Measurements from ENCODE around the gene P4HA2.

The P4HA2 gene

DNA sequence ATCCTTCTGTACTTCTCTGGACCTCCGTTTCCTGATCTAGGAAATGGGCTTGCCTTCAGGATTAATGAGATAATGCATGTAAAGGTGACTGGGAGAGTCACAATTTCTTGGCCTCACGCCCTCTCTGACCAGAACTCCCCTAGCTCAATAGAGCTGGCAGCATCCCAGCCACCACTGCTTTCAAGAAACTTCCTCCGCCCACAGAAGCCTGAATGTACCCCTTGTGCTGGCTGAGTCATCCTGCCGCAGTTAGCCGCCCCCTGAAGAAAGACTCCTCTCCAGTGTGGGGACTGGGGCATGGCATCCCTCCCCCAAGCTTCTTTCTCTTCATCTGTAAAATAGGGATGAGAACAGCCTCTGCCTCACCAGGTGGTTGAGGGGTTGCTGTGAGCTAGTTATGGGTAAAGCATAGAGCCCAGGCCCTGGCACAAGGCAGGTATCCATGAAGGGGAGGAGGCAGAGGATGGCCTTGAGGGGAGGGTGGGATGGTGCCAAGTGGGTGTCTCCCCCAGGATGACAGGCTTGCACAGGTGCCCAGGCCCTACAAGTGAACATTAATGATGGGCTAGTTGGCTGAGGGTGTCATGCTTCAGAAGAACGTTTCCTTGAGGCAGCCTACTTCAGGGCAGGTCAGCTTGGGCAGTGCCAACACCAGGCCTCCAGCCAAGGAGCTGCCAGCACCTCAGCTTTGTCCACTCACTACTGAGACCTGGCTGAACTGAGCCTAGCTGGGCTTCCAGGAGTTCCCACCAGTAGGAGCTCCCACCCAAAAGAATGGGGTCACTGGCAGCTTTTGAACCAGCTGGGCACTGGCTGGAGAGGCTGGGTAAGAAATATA, 33.3 kb upstream of the P4HA2 start:
- Mint-ChIP-seq H3K4me3 (no peak overlapping the region), H3K27ac (peak overlapping the region in 1 of 2 donors; percentile 14), H3K9me3 (no peaks in the 10 kb centered on the region), H3K4me1 (ENCODE audit: low read depth in 2 of 2) (no peaks in the 10 kb centered on the region), H3K27me3 (peaks cover 13 to 24% of the 10 kb centered on the region in 2 donors), H3K36me3 (ENCODE audit: insufficient read depth) (no peaks in the 10 kb centered on the region)
- no peak for DNase-seq
- ATAC-seq (replicated peaks): no peak

- no peak for ATAC-seq (replicated peaks)
- Mint-ChIP-seq H3K4me3 (no peak overlapping the region), H3K4me1 (ENCODE audit: low read depth in 2 of 2) (no peaks in the 10 kb centered on the region), H3K27ac (peak overlapping the region in 1 of 2 donors; percentile 14), H3K9me3 (no peaks in the 10 kb centered on the region), H3K36me3 (ENCODE audit: insufficient read depth) (no peaks in the 10 kb centered on the region), H3K27me3 (peaks cover 13 to 33% of the 10 kb centered on the region in 2 donors)
- DNase-seq: no peak
Observed at GRCh38 chr5:132260051-132260450, 32.4 kb upstream of the P4HA2 start.

DNA sequence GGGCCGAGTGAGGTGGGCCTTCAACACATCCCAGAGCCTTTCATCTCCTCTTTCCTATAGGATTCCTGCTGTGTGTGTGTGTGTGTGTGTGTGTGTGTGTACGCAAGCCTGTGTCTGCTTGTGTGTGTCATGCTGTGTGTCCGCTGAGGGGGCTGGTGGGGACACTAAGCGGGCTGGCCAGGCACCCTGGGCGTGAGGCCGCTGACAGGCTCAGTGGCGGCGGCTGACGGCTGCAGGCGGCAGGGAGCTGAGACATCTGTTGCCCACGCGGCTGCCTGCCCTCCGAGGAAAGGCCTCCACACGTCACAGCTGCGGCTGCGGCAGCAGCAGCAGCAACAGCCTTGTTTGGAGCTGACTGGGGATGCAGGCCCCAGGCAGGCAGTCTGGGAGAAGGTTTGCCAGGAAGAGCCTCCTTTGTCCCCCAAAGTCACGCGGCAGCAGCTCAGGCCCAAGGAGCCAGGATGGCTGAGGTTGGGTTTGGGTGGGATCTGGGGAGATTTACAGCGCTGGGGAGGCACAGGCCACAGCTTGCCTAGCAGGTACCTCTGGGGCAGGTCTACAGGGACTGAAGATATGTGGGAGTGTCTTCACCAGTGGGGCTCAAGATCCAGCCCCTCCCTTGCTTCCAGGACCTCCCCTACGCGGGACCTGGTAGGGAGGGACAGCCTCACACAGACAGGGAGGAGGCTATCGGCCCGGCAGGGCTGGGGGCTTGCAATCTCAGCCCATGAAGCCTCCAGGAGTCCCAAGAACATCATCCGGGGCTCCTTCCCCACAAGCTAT, 31.6 kb upstream of the P4HA2 start:
- H3K4me1 Mint-ChIP-seq (ENCODE audit: low read depth in 2 of 2): no peaks in the 10 kb centered on the region
- H3K36me3 Mint-ChIP-seq (ENCODE audit: insufficient read depth): no peaks in the 10 kb centered on the region
- ATAC-seq (replicated peaks): no peak
- no peak overlapping the region for H3K27ac Mint-ChIP-seq
- peaks cover 13 to 39% of the 10 kb centered on the region in 2 donors for H3K27me3 Mint-ChIP-seq
- no peaks in the 10 kb centered on the region for H3K9me3 Mint-ChIP-seq
- H3K4me3 Mint-ChIP-seq: no peak overlapping the region
- no peak for DNase-seq

DNA sequence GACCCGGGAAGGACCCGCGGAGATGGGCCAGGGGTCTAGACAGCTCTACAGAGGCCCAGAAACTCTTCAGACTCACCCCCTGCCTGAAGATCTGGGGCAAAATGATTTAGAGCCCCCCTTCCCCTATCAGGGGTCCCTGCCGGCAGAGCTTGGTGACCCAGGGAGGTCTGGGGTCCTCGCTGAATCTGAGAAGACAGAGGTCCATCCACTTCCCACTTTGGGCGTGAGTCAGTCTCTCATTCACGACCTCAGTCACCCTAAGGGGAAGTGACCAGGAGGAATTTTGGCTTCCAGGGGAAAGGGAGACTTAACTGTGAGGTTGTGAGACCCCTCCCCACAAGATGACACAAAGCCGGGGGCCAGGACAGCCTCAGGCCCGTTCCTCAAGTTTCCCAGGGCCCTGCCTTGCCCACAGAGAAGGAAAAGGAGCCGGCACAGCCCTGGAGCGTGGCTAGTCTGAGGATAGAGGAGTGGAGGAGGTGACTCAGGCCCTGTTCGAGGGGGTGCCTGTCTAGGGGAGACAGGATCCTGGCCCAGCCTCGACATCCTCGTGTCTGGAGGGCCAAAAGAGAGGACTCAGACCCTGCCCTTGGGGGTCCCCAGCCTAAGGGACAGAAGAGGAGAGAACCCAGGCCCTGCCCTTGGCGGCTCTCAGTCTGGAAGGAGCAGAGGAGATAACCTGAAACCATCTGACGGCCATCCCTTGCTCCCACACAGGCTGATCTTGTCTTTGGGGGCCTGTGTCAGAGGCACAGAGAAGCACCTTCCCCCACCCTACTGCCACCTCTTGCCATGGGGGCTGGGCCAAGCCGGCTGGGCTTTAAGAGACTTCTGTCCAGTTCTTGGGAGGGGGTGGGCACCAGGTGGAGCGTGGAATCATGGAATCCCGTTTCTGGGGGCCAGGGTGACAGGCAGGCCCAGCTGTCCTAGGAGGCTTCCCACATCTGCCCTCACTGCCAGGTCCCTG, 30.7 kb upstream of the P4HA2 start:
- ATAC-seq (replicated peaks) (no peak), DNase-seq (no peak)
- Mint-ChIP-seq H3K9me3 (no peaks in the 10 kb centered on the region), H3K27me3 (peaks cover 13 to 39% of the 10 kb centered on the region in 2 donors), H3K36me3 (ENCODE audit: insufficient read depth) (no peaks in the 10 kb centered on the region), H3K4me1 (ENCODE audit: low read depth in 2 of 2) (no peaks in the 10 kb centered on the region), H3K4me3 (peak overlapping the region in 1 of 2 donors; percentile 10), H3K27ac (no peak overlapping the region)

DNA sequence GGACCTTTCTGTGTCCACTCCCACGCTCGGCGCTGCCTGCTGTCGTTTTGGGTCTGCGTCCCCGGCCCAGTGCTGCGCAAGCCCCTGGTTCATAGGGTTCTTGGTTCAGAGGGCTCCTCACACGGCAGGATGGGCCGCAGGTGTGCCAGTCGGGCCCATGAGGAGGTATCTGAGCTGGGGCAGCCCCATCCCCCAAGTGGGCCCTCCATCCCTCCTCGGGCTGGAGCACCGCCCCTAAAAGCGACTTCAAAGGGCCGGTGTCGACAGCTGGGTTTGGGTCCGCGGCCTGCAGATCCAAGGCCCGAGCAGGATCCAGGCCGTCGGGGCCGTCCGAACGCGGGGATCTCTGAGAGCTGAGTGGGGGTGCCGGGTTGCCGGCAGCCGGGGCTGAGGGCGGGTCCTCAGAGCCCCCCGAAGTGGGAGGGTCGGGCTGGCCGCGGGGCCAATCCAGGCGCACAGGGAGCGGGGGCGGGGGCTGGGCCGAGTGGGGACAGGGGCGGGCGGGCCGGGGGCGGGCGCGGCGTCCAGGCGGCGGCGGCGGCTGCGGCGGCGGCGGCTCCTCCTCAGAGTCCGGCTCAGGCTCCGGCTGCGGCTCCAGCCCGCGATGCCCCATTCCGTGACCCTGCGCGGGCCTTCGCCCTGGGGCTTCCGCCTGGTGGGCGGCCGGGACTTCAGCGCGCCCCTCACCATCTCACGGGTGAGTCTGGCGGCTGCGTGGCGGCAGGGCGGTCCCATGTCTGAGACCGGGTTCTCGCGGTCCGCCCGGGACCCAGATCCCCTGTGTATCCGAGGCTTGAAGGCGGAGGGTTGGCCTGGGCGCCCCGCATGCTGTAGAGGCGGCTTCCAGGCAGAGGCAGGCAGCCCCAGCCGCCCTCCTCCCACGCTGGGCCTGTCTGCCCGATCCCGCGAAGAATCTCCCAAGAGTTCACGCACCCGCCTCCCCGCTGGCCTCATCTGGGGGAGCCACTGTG, 29.8 kb upstream of the P4HA2 start, which contains the start of gene PDLIM4:
Gene PDLIM4, plus strand, starts transcription at position 566 of the 971 bp plus-strand sequence. Its CDS starts 39 bp downstream, at position 605.
- no peak for ATAC-seq (replicated peaks)
- Mint-ChIP-seq H3K27me3 (peaks cover 13 to 39% of the 10 kb centered on the region in 2 donors), H3K4me3 (peak within 1 kb of the TSS; percentile 26 to 36), H3K36me3 (ENCODE audit: insufficient read depth) (no peaks in the 10 kb centered on the region), H3K9me3 (no peaks in the 10 kb centered on the region), H3K27ac (no peak within 1 kb of the TSS), H3K4me1 (ENCODE audit: low read depth in 2 of 2) (no peaks in the 10 kb centered on the region)
- DNase-seq: no peak

DNA sequence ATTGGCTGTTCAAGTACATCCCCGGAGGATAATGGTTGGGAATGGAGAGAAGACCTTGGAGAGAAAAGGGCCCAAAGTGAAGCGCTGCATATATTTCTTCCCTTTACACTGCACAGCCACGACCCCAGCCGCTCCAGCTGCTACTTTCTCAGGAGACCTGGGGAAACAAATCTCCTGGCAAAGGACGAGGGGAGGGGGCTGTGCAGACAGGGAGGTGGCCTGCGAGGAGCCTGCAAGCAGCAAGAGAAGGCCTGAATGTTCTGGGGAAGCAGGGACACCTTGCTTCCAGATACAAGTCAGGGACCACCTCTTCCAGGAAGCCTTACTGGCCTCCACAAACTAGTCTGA, 29.1 kb upstream of the P4HA2 start:
- peak overlapping the region in 1 of 2 donors; percentile 36 for H3K4me3 Mint-ChIP-seq
- ATAC-seq (replicated peaks): no peak
- no peak overlapping the region for H3K27ac Mint-ChIP-seq
- DNase-seq: no peak
- no peaks in the 10 kb centered on the region for H3K36me3 Mint-ChIP-seq (ENCODE audit: insufficient read depth)
- no peaks in the 10 kb centered on the region for H3K9me3 Mint-ChIP-seq
- H3K4me1 Mint-ChIP-seq (ENCODE audit: low read depth in 2 of 2): no peaks in the 10 kb centered on the region
- H3K27me3 Mint-ChIP-seq: peaks cover 13 to 39% of the 10 kb centered on the region in 2 donors

GRCh38 chr5:132256086-132256782, 28.6 kb upstream of the P4HA2 start:
- ATAC-seq (replicated peaks) (no peak), DNase-seq (no peak)
- peak overlapping the region in 1 of 2 donors; percentile 36 for H3K4me3 Mint-ChIP-seq
- no peaks in the 10 kb centered on the region for H3K4me1 Mint-ChIP-seq (ENCODE audit: low read depth in 2 of 2)
- H3K27me3 Mint-ChIP-seq: peaks cover 13 to 41% of the 10 kb centered on the region in 2 donors
- H3K27ac Mint-ChIP-seq: no peak overlapping the region
- no peaks in the 10 kb centered on the region for H3K9me3 Mint-ChIP-seq
- H3K36me3 Mint-ChIP-seq (ENCODE audit: insufficient read depth): peaks cover 1% of the 10 kb centered on the region

- H3K36me3 Mint-ChIP-seq (ENCODE audit: insufficient read depth): peaks cover 3% of the 10 kb centered on the region
- H3K4me1 Mint-ChIP-seq (ENCODE audit: low read depth in 2 of 2): no peaks in the 10 kb centered on the region
- H3K9me3 Mint-ChIP-seq: no peaks in the 10 kb centered on the region
- DNase-seq (no peak), ATAC-seq (replicated peaks) (no peak)
- H3K27me3 Mint-ChIP-seq: peaks cover 19 to 49% of the 10 kb centered on the region in 2 donors
- H3K27ac Mint-ChIP-seq: peak overlapping the region in 1 of 2 donors; percentile 12
- no peak overlapping the region for H3K4me3 Mint-ChIP-seq
Observed at GRCh38 chr5:132254321-132254977, 26.8 kb upstream of the P4HA2 start.

- no peak overlapping the region for H3K27ac Mint-ChIP-seq
- no peaks in the 10 kb centered on the region for H3K4me1 Mint-ChIP-seq (ENCODE audit: low read depth in 2 of 2)
- DNase-seq (no peak), ATAC-seq (replicated peaks) (no peak)
- peaks cover 3% of the 10 kb centered on the region for H3K36me3 Mint-ChIP-seq (ENCODE audit: insufficient read depth)
- H3K4me3 Mint-ChIP-seq: no peak overlapping the region
- H3K9me3 Mint-ChIP-seq: no peaks in the 10 kb centered on the region
- H3K27me3 Mint-ChIP-seq: peaks cover 19 to 46% of the 10 kb centered on the region in 2 donors
Observed at GRCh38 chr5:132253452-132254320, 26.0 kb upstream of the P4HA2 start.

- Mint-ChIP-seq H3K4me3 (no peak overlapping the region), H3K27me3 (peaks cover 19 to 39% of the 10 kb centered on the region in 2 donors), H3K9me3 (no peaks in the 10 kb centered on the region), H3K4me1 (ENCODE audit: low read depth in 2 of 2) (no peaks in the 10 kb centered on the region), H3K27ac (no peak overlapping the region), H3K36me3 (ENCODE audit: insufficient read depth) (peaks cover 3% of the 10 kb centered on the region)
- no peak for ATAC-seq (replicated peaks)
- DNase-seq: no peak
Observed at GRCh38 chr5:132253008-132253441, 25.4 kb upstream of the P4HA2 start.

Data from effector memory CD8-positive, alpha-beta T cell (primary cell).